ENCODE data around the gene SPCS1. TPM values are rescaled to one million over a fixed set of nuclear protein-coding genes. Genes with fewer than 3 reads are reported as not detected.
"Not testable (repeated sequence)": the region's sequence is repeated elsewhere in the genome, so short reads cannot be mapped to it uniquely, and the experiment has no call there.

SPCS1 gene
- total and polyA plus RNA-seq, 7 donors = 55.7 to 133 (median 85.6) TPM

DNA sequence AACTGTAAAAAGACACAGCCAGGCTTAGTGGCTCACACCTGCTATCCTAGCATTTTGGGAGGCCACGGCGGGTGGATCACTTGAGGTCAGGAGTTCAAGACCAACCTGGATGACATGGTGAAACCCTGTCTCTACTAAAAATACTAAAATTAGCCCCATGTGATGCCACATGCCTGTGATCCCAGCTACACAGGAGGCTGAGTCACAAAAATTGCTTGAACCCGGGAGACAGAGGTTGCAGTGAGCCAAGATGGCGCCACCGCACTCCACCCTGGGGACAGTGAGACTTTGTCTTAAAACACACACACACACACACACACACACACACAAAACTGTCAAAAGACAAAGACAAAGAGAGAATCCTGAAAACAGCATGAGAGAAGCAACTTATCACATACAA, 18.0 kb downstream of the SPCS1 start:
- H3K9me3 ChIP-seq = no peaks in the 10 kb centered on the region
- no peak for TF ChIP-seq CTCF (IDR thresholded peaks at IDR 0.05)
- H3K27ac ChIP-seq = no peak overlapping the region
- H3K36me3 ChIP-seq (ENCODE audit: insufficient read depth in 1 of 2, low read depth in 1 of 2) = peaks cover 0 to 8% of the 10 kb centered on the region in 2 donors
- ATAC-seq = peak in 2 of 4 donors; percentile 53 to 66
- DNase-seq = no peak
- 71 to 96% (median 80%) methylated on average over 5 of the region's 5 CpGs for WGBS, 3 donors
- H3K4me1 ChIP-seq = no peaks in the 10 kb centered on the region
- intact Hi-C loops (cut with DNase I) = no loop called here
- H3K4me3 ChIP-seq = no peak overlapping the region
- no peaks in the 10 kb centered on the region for H3K27me3 ChIP-seq (ENCODE audit: insufficient read depth in 3 of 3, low read length in 2 of 3)

DNA sequence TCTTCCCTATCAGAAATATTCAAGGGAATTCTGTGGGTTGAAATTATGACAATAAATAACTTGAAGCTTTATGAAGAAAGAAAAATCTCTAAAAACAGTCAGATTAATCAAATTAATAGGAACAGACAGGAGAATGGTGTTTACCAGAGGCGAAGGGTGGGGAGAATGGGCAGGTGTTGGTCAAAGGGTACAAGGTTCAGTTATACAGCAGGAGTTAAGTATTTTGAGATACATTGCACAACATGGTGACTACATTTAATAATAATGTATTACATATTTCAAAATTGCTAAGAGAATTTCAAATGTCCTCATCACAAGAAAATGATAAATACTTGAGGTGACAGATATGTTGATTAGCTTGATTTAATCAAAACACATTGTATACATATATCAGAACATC, 18.6 kb downstream of the SPCS1 start:
- intact Hi-C loops (cut with DNase I) = no loop called here
- Histone ChIP-seq H3K4me3 (no peak overlapping the region), H3K4me1 (no peaks in the 10 kb centered on the region), H3K27me3 (ENCODE audit: insufficient read depth in 3 of 3, low read length in 2 of 3) (no peaks in the 10 kb centered on the region), H3K9me3 (no peaks in the 10 kb centered on the region), H3K36me3 (ENCODE audit: insufficient read depth in 1 of 2, low read depth in 1 of 2) (peaks cover 0 to 5% of the 10 kb centered on the region in 2 donors), H3K27ac (no peak overlapping the region)
- no peak for DNase-seq
- TF ChIP-seq CTCF (IDR thresholded peaks at IDR 0.05) = no peak
- no peak for ATAC-seq
- WGBS, 3 donors = 97 to 100% (median 100%) methylated on average over 1 of the region's 1 CpG

DNA sequence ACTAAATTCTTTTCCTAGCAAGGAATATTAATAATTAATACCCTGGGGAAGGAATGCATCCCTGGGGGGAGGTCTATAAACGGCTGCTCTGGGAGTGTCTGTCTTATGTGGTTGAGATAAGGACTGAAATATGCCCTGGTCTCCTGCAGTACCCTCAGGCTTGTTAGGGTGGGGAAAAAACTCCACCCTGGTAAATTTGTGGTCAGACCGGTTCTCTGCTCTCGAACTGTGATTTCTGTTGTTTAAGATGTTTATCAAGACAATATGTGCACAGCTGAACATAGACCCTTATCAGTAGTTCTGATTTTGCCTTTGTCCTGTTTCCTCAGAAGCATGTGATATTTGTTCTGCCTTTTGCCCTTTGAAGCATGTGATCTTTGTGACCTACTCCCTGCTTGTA, 22.8 kb downstream of the SPCS1 start:
- H3K4me3 ChIP-seq; H3K27ac ChIP-seq; H3K9me3 ChIP-seq; intact Hi-C loops (cut with DNase I); H3K27me3 ChIP-seq (ENCODE audit: insufficient read depth in 3 of 3, low read length in 2 of 3); ATAC-seq; DNase-seq; H3K4me1 ChIP-seq: not testable (repeated sequence)
- 55 to 92% (median 56%) methylated on average over 3 of the region's 3 CpGs for WGBS, 3 donors
- peaks cover 7 to 25% of the 10 kb centered on the region in 2 donors for H3K36me3 ChIP-seq (ENCODE audit: insufficient read depth in 1 of 2, low read depth in 1 of 2)

- Histone ChIP-seq H3K9me3 (no peaks in the 10 kb centered on the region), H3K36me3 (ENCODE audit: insufficient read depth in 1 of 2, low read depth in 1 of 2) (peaks cover 10 to 42% of the 10 kb centered on the region in 2 donors), H3K27me3 (ENCODE audit: insufficient read depth in 3 of 3, low read length in 2 of 3) (no peaks in the 10 kb centered on the region), H3K4me3 (no peak overlapping the region), H3K27ac (no peak overlapping the region), H3K4me1 (no peaks in the 10 kb centered on the region)
- no peak for TF ChIP-seq CTCF (IDR thresholded peaks at IDR 0.05)
- intact Hi-C loops (cut with DNase I) = no loop called here
- ATAC-seq = no peak
- DNase-seq = no peak
Observed at GRCh38 chr3:52730681-52731080, 24.8 kb downstream of the SPCS1 start.

DNA sequence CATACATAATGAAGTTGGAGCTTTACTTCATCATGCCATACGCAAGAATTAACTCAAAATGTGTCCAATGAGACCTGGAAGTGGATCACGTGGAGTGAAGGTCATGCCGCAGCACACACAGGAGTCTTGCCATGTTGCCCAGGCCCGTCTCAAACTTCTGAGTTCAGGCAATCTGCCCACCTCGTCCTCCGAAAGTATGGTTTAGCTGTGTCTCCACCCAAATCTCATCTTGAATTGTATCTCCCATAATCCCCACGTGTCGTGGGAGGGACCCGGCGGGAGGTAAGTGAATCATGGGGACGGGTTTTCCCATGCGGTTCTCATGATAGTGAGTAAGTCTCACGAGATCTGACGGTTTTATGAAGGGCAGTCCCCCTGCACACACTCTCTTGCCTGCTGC, 25.7 kb downstream of the SPCS1 start:
- Histone ChIP-seq H3K4me1 (no peaks in the 10 kb centered on the region), H3K27ac (no peak overlapping the region), H3K4me3 (no peak overlapping the region), H3K27me3 (ENCODE audit: insufficient read depth in 3 of 3, low read length in 2 of 3) (no peaks in the 10 kb centered on the region), H3K36me3 (ENCODE audit: insufficient read depth in 1 of 2, low read depth in 1 of 2) (peaks cover 10 to 51% of the 10 kb centered on the region in 2 donors), H3K9me3 (no peaks in the 10 kb centered on the region)
- ATAC-seq (no peak), DNase-seq (no peak)
- TF ChIP-seq CTCF (IDR thresholded peaks at IDR 0.05) = no peak
- intact Hi-C loops (cut with DNase I) = no loop called here
- WGBS, 3 donors = 80 to 93% (median 81%) methylated on average over 14 of the region's 14 CpGs
